ENCODE results near the gene DNAAF3. TPM values are rescaled to one million over a fixed set of nuclear protein-coding genes. Genes with fewer than 3 reads are reported as not detected.

Gene DNAAF3
- total and polyA plus RNA-seq, 2 donors from 2014 or later, result 5.1 to 11.4 TPM

DNA sequence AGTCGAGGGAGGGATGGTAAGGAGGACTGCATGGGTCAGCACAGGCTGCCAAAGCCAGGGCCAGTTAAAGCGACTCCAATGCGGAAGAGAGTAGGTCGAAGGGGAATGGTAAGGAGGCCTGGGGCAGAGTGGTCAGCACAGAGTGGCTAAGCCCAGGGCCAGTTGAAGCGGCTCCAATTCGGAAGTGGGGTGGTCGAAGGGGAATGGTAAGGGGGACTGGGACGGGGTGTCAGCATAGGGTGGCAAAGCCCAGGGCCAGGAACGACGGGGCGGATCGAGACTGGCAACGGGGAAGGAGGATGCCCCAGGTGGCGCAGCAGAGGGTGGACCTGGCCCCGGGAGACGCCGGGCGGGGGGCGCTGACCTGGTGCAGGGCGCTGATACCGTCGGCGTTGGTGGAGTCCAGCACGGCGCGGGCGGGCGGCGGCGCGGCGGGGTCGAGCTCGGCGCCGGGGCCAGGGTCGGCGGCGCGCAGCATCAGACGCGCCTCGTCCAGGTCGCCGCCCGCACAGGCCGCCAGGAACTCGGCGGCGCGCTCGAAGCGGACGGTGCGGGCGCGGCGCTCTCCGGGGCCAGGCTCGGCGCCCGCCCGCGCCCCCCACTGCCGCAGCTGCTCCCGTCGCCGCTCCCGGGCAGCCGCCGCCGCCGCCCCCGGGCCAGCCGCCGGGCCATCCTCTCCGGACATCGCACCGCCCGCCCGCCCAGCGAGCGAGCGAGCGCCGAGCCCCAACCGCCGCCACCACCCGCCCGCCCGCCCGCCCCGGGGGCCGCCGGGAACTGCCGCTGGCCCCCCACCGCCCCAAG lies 49.4 kb downstream of the DNAAF3 start, which contains the start of gene PPP1R12C:
Gene PPP1R12C, minus strand, starts transcription at position 779 of the 804 bp plus-strand sequence. Its CDS starts 94 bp downstream, at position 685.
- TF ChIP-seq, protein P1, sequence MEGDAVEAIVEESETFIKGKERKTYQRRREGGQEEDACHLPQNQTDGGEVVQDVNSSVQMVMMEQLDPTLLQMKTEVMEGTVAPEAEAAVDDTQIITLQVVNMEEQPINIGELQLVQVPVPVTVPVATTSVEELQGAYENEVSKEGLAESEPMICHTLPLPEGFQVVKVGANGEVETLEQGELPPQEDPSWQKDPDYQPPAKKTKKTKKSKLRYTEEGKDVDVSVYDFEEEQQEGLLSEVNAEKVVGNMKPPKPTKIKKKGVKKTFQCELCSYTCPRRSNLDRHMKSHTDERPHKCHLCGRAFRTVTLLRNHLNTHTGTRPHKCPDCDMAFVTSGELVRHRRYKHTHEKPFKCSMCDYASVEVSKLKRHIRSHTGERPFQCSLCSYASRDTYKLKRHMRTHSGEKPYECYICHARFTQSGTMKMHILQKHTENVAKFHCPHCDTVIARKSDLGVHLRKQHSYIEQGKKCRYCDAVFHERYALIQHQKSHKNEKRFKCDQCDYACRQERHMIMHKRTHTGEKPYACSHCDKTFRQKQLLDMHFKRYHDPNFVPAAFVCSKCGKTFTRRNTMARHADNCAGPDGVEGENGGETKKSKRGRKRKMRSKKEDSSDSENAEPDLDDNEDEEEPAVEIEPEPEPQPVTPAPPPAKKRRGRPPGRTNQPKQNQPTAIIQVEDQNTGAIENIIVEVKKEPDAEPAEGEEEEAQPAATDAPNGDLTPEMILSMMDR (IDR thresholded peaks at IDR 0.05; ENCODE audit: borderline replicate concordance, extremely low read depth, insufficient read depth), result no peak
- Histone ChIP-seq H3K27ac (ENCODE audit: low read depth in 2 of 2, low read length in 2 of 2) (peak within 1 kb of the TSS; percentile 79 to 89), H3K27me3 (ENCODE audit: control insufficient read depth, insufficient read depth, low read length) (no peaks in the 10 kb centered on the region), H3K36me3 (ENCODE audit: control insufficient read depth in 2 of 3, insufficient read depth in 3 of 3, low read length in 3 of 3) (no peaks in the 10 kb centered on the region), H3K9ac (ENCODE audit: low read length in 3 of 3) (peak within 1 kb of the TSS; percentile 83 to 93 (median 89)), H3K9me3 (ENCODE audit: control insufficient read depth in 2 of 3, insufficient read depth in 1 of 3, low read length in 3 of 3) (no peaks in the 10 kb centered on the region), H3K4me3 (ENCODE audit: low read length in 3 of 3) (peak within 1 kb of the TSS; percentile 77 to 94 (median 89)), H3K4me1 (ENCODE audit: control insufficient read depth in 2 of 3, insufficient read depth in 2 of 3, low read depth in 1 of 3, low read length in 3 of 3) (peaks cover 0 to 26% (median 0%) of the 10 kb centered on the region in 3 donors)
- intact Hi-C loops (cut with DNase I), result no loop called here
- no peak for FAIRE-seq
- DNase-seq, result peak in 4 of 5 donors; percentile 11 to 84 (median 59)

DNA sequence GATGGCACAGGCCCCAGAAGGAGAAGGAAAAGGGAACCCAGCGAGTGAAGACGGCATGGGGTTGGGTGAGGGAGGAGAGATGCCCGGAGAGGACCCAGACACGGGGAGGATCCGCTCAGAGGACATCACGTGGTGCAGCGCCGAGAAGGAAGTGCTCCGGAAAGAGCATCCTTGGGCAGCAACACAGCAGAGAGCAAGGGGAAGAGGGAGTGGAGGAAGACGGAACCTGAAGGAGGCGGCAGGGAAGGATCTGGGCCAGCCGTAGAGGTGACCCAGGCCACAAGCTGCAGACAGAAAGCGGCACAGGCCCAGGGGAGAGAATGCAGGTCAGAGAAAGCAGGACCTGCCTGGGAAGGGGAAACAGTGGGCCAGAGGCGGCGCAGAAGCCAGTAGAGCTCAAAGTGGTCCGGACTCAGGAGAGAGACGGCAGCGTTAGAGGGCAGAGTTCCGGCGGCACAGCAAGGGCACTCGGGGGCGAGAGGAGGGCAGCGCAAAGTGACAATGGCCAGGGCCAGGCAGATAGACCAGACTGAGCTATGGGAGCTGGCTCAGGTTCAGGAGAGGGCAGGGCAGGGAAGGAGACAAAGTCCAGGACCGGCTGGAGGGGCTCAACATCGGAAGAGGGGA lies 50.1 kb downstream of the DNAAF3 start:
- DNase-seq (peak in 4 of 5 donors; percentile 42 to 90 (median 63)), FAIRE-seq (no peak)
- peaks cover 0 to 26% (median 0%) of the 10 kb centered on the region in 3 donors for H3K4me1 ChIP-seq (ENCODE audit: control insufficient read depth in 2 of 3, insufficient read depth in 2 of 3, low read depth in 1 of 3, low read length in 3 of 3)
- no peaks in the 10 kb centered on the region for H3K9me3 ChIP-seq (ENCODE audit: control insufficient read depth in 2 of 3, insufficient read depth in 1 of 3, low read length in 3 of 3)
- TF ChIP-seq, protein P1 (IDR thresholded peaks at IDR 0.05; ENCODE audit: borderline replicate concordance, extremely low read depth, insufficient read depth), result no peak
- intact Hi-C loops (cut with DNase I), result no loop called here
- no peaks in the 10 kb centered on the region for H3K27me3 ChIP-seq (ENCODE audit: control insufficient read depth, insufficient read depth, low read length)
- peak overlapping the region; percentile 57 to 94 (median 77) for H3K4me3 ChIP-seq (ENCODE audit: low read length in 3 of 3)
- H3K27ac ChIP-seq (ENCODE audit: low read depth in 2 of 2, low read length in 2 of 2), result peak overlapping the region; percentile 59 to 79
- H3K36me3 ChIP-seq (ENCODE audit: control insufficient read depth in 2 of 3, insufficient read depth in 3 of 3, low read length in 3 of 3), result no peaks in the 10 kb centered on the region
- peak overlapping the region; percentile 73 to 93 (median 89) for H3K9ac ChIP-seq (ENCODE audit: low read length in 3 of 3)

DNA sequence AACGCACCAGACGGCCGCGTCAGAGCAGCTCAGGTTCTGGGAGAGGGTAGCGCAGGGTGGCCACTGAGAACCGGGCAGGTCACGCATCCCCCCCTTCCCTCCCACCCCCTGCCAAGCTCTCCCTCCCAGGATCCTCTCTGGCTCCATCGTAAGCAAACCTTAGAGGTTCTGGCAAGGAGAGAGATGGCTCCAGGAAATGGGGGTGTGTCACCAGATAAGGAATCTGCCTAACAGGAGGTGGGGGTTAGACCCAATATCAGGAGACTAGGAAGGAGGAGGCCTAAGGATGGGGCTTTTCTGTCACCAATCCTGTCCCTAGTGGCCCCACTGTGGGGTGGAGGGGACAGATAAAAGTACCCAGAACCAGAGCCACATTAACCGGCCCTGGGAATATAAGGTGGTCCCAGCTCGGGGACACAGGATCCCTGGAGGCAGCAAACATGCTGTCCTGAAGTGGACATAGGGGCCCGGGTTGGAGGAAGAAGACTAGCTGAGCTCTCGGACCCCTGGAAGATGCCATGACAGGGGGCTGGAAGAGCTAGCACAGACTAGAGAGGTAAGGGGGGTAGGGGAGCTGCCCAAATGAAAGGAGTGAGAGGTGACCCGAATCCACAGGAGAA lies 50.9 kb downstream of the DNAAF3 start:
- Histone ChIP-seq H3K9me3 (ENCODE audit: control insufficient read depth in 2 of 3, insufficient read depth in 1 of 3, low read length in 3 of 3) (no peaks in the 10 kb centered on the region), H3K27me3 (ENCODE audit: control insufficient read depth, insufficient read depth, low read length) (no peaks in the 10 kb centered on the region), H3K36me3 (ENCODE audit: control insufficient read depth in 2 of 3, insufficient read depth in 3 of 3, low read length in 3 of 3) (no peaks in the 10 kb centered on the region), H3K9ac (ENCODE audit: low read length in 3 of 3) (peak overlapping the region in 2 of 3 donors; percentile 89 to 93), H3K27ac (ENCODE audit: low read depth in 2 of 2, low read length in 2 of 2) (peak overlapping the region; percentile 30 to 79), H3K4me1 (ENCODE audit: control insufficient read depth in 2 of 3, insufficient read depth in 2 of 3, low read depth in 1 of 3, low read length in 3 of 3) (peaks cover 0 to 26% (median 0%) of the 10 kb centered on the region in 3 donors), H3K4me3 (ENCODE audit: low read length in 3 of 3) (peak overlapping the region; percentile 57 to 94 (median 77))
- DNase-seq (peak in 2 of 5 donors; percentile 45 to 53), FAIRE-seq (no peak)
- TF ChIP-seq, protein P1 (IDR thresholded peaks at IDR 0.05; ENCODE audit: borderline replicate concordance, extremely low read depth, insufficient read depth), result no peak
- intact Hi-C loops (cut with DNase I), result no loop called here
